Caco-2 (cell line): ENCODE measurements around the gene SIPA1. TPM values are rescaled to one million over a fixed set of nuclear protein-coding genes. Genes with fewer than 3 reads are reported as not detected.

Experiments
- BruUV-seq: library from RNA; stranded (reverse); fragments of 400-500 nt; replicated peaks from 2 replicates; lab custom pipeline; 2021; lab: Mats Ljungman, UMichigan
- CTCF ChIA-PET: fragments of 300-600 bp; sonication (Branson Sonifier 250); formaldehyde crosslinking; loops from one replicate; lab custom pipeline; 2022; ENCODE audit warnings: antibody characterized with exemption; lab: Charles Lee
- POLR2A ChIA-PET: fragments of 300-600 bp; sonication (Branson Sonifier 250); formaldehyde crosslinking; loops from one replicate; lab custom pipeline; 2022; ENCODE audit warnings: antibody characterized with exemption; lab: Charles Lee
- DNase-seq, 2 experiments: peaks; one replicate each; pipeline versions ENCODE4 v3.0.0 to v3.0.0-alpha.2; 2020 to 2022
- H3K27me3 ChIP-seq: replicated peaks from 2 replicates; pipeline ENCODE4 v1.6.0; 2011; ENCODE audit warnings: low read length; ENCODE audit not compliant: control insufficient read depth, insufficient read depth
- H3K36me3 ChIP-seq: 2 replicates; pipeline ENCODE4 v1.5.1; 2011; ENCODE audit warnings: low read length; ENCODE audit not compliant: control insufficient read depth, insufficient read depth
- H3K4me1 ChIP-seq: fragments of 250-450 bp; sonication (Bioruptor Pico); 2 replicates; pipeline ENCODE4 v1.5.1; 2020; ENCODE audit warnings: mild to moderate bottlenecking
- H3K4me3 ChIP-seq: 2 replicates; pipeline ENCODE4 v1.5.1; 2011; ENCODE audit warnings: low read depth, mild to moderate bottlenecking, control low read depth, low read length
- H3K9me3 ChIP-seq: fragments of 250-450 bp; sonication (Bioruptor Pico); 2 replicates; pipeline ENCODE4 v1.5.1; 2020; ENCODE audit warnings: mild to moderate bottlenecking, moderate library complexity
- H3K27ac Mint-ChIP-seq: one replicate; pipeline ENCODE4 v1.8.0; 2022; ENCODE audit warnings: mixed read lengths; ENCODE audit not compliant: unreplicated experiment
- H3K27me3 Mint-ChIP-seq: one replicate; pipeline ENCODE4 v1.8.0; 2022; ENCODE audit warnings: mixed read lengths; ENCODE audit not compliant: insufficient read depth, unreplicated experiment
- H3K36me3 Mint-ChIP-seq: one replicate; pipeline ENCODE4 v1.8.0; 2022; ENCODE audit warnings: mild to moderate bottlenecking, mixed read lengths; ENCODE audit not compliant: insufficient read depth, unreplicated experiment
- H3K4me1 Mint-ChIP-seq: one replicate; pipeline ENCODE4 v1.8.0; 2022; ENCODE audit warnings: low read depth, mixed read lengths; ENCODE audit not compliant: unreplicated experiment
- H3K4me3 Mint-ChIP-seq: one replicate; pipeline ENCODE4 v1.8.0; 2022; ENCODE audit warnings: mild to moderate bottlenecking, moderate library complexity, mixed read lengths; ENCODE audit not compliant: unreplicated experiment
- H3K9me3 Mint-ChIP-seq: one replicate; pipeline ENCODE4 v1.8.0; 2022; ENCODE audit warnings: mixed read lengths; ENCODE audit not compliant: unreplicated experiment
- intact Hi-C: fragments of 100-400 bp; cut with micrococcal nuclease; formaldehyde crosslinking; loops from one replicate; pipeline ENCODE4 v1.10.0; 2022; ENCODE audit not compliant: unreplicated experiment
- total RNA-seq: library from RNA; stranded (reverse); gene quantifications from 2 replicates; pipeline ENCODE4 v1.2.3, GENCODE V29; 2022
- TF ChIP-seq, protein P1 (sequence below), 2 experiments: fragments of 200-600 bp in 1 of 2; IDR thresholded peaks; 1 replicate in 1 of 2; 2 replicates in 1 of 2; pipeline versions ENCODE4 v1.5.1 to v1.8.0; 2011 to 2022; ENCODE audit warnings: antibody characterized with exemption in 1 of 2, control low read depth in 1 of 2, inconsistent platforms in 1 of 2, low read depth in 1 of 2, low read length in 1 of 2, mild to moderate bottlenecking in 1 of 2, moderate library complexity in 1 of 2; ENCODE audit not compliant: insufficient read depth in 1 of 2, severe bottlenecking in 1 of 2, unreplicated experiment in 1 of 2

The SIPA1 gene
- total RNA-seq, 1 experiment from 2014 or later, result 30.5 TPM

DNA sequence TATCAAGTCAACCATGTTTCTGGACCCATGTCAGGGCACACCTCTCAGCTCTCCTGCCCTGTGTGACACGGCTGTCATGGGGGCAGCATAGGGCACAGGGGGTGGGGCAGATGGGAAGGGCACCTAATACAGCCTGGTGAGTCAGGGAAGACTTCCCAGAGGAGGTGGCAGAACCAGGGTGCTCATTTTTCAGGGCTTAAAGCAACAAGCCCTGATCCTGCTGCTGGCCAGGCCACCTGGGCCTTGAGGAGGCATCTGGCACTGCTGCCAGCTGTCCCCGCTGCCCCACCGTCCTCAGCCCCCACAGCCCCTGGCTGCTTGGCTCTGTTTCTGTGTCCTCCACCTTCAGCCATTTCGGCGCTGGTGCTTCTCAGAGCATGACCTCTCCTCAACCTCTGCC lies 28.2 kb upstream of the SIPA1 start:
- intact Hi-C loops, result no loop called here
- H3K27me3 Mint-ChIP-seq, result no peaks in the 10 kb centered on the region
- ChIA-PET POLR2A (no interaction called here), CTCF (interaction anchor here (1.3 kb wide), 1 partner anchor 16 kb away, joined by 4 read pairs; no protein-coding TSS in a partner anchor)
- Histone ChIP-seq H3K4me3 (no peak overlapping the region), H3K36me3 (peaks cover 15% of the 10 kb centered on the region), H3K4me1 (peaks cover 28% of the 10 kb centered on the region), H3K27me3 (no peaks in the 10 kb centered on the region), H3K9me3 (no peaks in the 10 kb centered on the region)
- no peak overlapping the region for H3K27ac Mint-ChIP-seq
- BruUV-seq, result no TSS peak
- no peak overlapping the region for H3K4me3 Mint-ChIP-seq
- TF ChIP-seq, protein P1, sequence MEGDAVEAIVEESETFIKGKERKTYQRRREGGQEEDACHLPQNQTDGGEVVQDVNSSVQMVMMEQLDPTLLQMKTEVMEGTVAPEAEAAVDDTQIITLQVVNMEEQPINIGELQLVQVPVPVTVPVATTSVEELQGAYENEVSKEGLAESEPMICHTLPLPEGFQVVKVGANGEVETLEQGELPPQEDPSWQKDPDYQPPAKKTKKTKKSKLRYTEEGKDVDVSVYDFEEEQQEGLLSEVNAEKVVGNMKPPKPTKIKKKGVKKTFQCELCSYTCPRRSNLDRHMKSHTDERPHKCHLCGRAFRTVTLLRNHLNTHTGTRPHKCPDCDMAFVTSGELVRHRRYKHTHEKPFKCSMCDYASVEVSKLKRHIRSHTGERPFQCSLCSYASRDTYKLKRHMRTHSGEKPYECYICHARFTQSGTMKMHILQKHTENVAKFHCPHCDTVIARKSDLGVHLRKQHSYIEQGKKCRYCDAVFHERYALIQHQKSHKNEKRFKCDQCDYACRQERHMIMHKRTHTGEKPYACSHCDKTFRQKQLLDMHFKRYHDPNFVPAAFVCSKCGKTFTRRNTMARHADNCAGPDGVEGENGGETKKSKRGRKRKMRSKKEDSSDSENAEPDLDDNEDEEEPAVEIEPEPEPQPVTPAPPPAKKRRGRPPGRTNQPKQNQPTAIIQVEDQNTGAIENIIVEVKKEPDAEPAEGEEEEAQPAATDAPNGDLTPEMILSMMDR (IDR thresholded peaks at IDR 0.05; ENCODE audit: insufficient read depth in 1 of 2, low read depth in 1 of 2, low read length in 1 of 2, severe bottlenecking in 1 of 2, unreplicated experiment in 1 of 2), result no peak
- DNase-seq, result no peak
- H3K4me1 Mint-ChIP-seq, result peaks cover 23% of the 10 kb centered on the region
- no peaks in the 10 kb centered on the region for H3K9me3 Mint-ChIP-seq
- H3K36me3 Mint-ChIP-seq, result peaks cover 50% of the 10 kb centered on the region

DNA sequence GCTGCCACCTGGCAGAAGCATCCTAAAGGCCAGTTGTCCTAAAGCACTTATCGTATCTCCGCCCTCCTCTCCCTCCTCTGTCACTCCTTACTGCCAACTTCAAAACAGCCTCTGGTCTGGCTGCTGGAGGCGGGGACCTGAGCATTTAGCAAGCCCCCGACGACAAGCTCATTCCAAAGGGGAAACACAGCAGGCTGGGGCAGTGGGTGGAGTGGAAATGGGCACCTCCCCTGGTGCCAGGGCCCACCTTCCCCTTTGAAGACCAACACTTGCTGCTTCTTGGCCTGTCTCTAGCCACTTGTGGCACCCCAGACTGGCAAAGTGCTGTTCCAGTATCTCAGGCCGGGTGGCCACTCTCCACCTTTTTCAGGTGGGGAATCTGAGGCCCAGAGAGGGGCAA lies 27.5 kb upstream of the SIPA1 start:
- intact Hi-C loops, result no loop called here
- H3K4me3 ChIP-seq, result no peak overlapping the region
- Mint-ChIP-seq H3K27ac (no peak overlapping the region), H3K9me3 (no peaks in the 10 kb centered on the region), H3K27me3 (no peaks in the 10 kb centered on the region), H3K4me1 (peaks cover 23% of the 10 kb centered on the region), H3K36me3 (peaks cover 54% of the 10 kb centered on the region), H3K4me3 (no peak overlapping the region)
- TF ChIP-seq, protein P1 (IDR thresholded peaks at IDR 0.05; ENCODE audit: insufficient read depth in 1 of 2, low read depth in 1 of 2, low read length in 1 of 2, severe bottlenecking in 1 of 2, unreplicated experiment in 1 of 2), result no peak
- ChIA-PET POLR2A (no interaction called here), CTCF (no interaction called here)
- DNase-seq, result no peak
- H3K27me3 ChIP-seq, result no peaks in the 10 kb centered on the region
- H3K9me3 ChIP-seq, result no peaks in the 10 kb centered on the region
- peaks cover 12% of the 10 kb centered on the region for H3K36me3 ChIP-seq
- peaks cover 28% of the 10 kb centered on the region for H3K4me1 ChIP-seq
- BruUV-seq, result no TSS peak

DNA sequence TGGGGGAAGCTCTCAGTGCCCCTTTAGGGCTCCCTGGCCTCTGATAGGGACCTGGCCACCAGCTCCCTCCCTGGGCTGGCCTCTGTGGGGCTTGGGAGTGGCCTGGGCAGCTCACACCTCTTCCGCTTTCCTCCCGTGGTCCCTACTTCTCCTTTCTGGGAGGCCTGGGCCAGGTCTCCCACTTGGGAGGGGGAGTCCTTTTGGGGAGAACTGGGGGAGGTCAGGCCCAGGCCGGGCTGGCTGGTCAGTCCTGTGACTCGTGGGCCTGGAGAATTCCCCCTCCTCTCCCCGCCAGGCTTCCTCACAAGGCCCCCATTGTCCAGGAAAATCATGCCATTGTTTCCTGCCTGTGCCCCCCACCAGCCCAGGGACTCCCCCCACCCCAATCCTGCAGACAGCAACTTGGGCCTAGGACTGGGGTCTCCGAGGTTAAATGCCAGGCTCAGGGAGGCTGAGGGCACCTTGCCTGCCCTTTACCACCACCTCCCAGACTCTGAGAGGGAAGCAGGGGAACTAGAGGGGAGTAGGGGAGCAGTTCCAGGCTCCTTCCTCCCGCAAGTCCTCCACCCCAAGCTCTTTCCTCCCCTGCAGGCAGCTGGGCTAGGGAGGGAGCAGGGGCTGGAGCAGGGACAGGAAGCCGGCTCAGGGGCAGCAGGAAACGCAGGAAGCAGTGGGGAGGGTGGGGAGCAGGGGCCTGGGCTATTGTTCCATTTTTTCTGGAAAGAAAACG lies 26.7 kb upstream of the SIPA1 start:
- Histone ChIP-seq H3K27me3 (no peaks in the 10 kb centered on the region), H3K4me1 (peaks cover 28% of the 10 kb centered on the region), H3K9me3 (no peaks in the 10 kb centered on the region), H3K36me3 (peaks cover 7% of the 10 kb centered on the region), H3K4me3 (no peak overlapping the region)
- TF ChIP-seq, protein P1 (IDR thresholded peaks at IDR 0.05; ENCODE audit: insufficient read depth in 1 of 2, low read depth in 1 of 2, low read length in 1 of 2, severe bottlenecking in 1 of 2, unreplicated experiment in 1 of 2), result no peak
- CTCF ChIA-PET, result no interaction called here
- POLR2A ChIA-PET, result no interaction called here
- peak overlapping the region; percentile 35 for H3K27ac Mint-ChIP-seq
- BruUV-seq, result no TSS peak
- H3K36me3 Mint-ChIP-seq, result peaks cover 56% of the 10 kb centered on the region
- peaks cover 23% of the 10 kb centered on the region for H3K4me1 Mint-ChIP-seq
- no peaks in the 10 kb centered on the region for H3K27me3 Mint-ChIP-seq
- H3K4me3 Mint-ChIP-seq, result no peak overlapping the region
- no peak for DNase-seq
- no peaks in the 10 kb centered on the region for H3K9me3 Mint-ChIP-seq
- intact Hi-C loops, result no loop called here
